CD4-positive, alpha-beta T cell treated with Interleukin-17A for 4 hours (primary cell): ENCODE measurements around the gene PSENEN.
A peak's percentile ranks its signal among the peaks of the same experiment; 100 is the strongest.

Experiments
- DNase-seq: peaks from one replicate; pipeline ENCODE4 v3.0.0-alpha.2; 2020; ENCODE audit warnings: mixed read lengths

PSENEN gene

DNA sequence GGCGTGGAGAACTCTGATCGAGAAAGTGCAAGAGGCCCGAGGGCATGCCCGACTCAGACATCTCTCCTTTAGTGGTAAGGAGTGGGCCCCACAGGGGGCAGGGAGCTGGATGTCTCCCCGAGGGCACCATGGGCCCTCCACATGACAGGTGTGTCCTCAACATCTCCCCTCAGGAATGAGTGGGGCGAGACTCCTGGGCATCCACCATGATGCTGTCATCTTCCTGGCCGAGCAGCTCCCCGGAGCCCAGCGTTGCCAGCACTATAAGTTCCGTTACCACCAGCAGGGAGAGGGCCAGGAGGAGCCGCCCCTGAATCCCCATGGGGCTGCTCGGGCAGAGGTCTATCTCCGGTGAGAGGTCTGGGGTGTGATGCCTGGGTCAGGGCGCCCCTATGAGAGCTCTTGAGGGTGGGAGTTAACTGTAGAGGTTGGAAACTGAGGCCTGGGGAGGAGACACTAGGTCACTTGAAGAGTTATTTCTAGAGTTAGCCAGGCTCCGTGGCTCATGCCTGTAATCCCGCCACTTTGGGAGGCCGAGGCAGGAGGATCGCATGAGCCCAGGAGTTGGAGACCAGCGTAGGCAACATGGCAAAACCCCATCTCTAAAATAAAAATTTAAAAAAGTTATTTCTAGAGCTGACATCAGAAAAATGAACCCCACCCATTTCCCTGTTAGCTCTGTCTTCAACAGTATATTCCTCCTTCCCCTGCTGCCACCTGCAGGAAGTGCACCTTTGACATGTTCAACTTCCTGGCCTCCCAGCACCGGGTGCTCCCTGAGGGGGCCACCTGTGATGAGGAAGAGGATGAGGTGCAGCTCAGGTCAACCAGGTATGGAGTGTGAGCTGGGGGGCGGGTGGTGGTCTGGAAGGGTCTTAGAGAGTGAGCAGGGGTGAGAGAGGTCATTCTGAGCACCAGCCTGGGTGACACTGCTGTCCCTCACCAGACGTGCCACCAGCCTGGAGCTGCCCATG lies 8.3 kb upstream of the PSENEN start:
- DNase-seq: peak; percentile 40

DNA sequence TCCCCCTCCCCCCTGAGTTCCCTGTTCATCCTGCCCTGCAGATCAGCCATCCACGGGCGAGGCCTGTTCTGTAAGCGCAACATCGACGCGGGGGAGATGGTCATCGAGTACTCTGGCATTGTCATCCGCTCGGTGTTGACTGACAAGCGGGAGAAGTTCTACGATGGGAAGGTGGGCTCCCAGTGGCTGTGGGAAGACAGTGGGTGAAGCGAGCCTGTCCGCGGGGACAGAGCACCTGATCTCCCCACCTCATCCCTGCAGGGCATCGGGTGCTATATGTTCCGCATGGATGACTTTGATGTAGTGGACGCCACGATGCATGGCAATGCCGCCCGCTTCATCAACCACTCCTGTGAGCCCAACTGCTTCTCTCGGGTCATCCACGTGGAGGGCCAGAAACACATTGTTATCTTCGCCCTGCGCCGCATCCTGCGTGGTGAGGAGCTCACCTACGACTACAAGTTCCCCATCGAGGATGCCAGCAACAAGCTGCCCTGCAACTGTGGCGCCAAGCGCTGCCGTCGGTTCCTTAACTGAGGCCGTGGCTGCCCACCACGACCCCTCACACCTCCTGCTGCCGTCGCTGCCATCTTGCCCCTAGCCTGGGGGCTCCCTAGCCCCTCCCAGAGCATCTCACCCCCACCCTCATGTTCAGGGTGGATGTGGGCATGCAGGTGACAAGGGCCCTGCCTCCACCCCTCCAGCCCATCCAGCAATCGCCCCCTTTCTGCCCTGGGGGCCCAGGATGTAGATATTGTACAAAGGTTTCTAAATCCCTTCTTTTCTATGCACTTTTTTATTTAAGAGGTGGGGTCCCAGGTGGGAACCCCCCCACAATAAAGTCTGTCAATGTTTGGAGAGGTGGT lies 7.2 kb upstream of the PSENEN start:
- no peak for DNase-seq

DNA sequence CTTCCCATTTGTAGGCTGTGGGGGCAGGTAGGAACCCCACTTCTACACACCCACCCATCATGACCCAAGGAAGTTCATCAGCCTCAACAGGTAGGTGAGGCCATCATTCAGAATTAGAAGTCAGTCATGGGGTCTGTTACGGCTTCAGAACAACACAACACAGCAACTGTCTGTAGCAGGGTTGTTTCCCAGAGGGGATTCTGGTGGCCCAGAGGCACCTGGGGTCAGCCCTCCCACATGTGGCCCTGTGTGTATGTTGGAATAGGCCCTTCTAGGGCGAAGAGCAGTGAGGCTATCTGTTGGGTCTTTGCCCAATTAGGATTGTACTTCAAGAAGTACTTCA lies 6.6 kb upstream of the PSENEN start:
- no peak for DNase-seq

DNA sequence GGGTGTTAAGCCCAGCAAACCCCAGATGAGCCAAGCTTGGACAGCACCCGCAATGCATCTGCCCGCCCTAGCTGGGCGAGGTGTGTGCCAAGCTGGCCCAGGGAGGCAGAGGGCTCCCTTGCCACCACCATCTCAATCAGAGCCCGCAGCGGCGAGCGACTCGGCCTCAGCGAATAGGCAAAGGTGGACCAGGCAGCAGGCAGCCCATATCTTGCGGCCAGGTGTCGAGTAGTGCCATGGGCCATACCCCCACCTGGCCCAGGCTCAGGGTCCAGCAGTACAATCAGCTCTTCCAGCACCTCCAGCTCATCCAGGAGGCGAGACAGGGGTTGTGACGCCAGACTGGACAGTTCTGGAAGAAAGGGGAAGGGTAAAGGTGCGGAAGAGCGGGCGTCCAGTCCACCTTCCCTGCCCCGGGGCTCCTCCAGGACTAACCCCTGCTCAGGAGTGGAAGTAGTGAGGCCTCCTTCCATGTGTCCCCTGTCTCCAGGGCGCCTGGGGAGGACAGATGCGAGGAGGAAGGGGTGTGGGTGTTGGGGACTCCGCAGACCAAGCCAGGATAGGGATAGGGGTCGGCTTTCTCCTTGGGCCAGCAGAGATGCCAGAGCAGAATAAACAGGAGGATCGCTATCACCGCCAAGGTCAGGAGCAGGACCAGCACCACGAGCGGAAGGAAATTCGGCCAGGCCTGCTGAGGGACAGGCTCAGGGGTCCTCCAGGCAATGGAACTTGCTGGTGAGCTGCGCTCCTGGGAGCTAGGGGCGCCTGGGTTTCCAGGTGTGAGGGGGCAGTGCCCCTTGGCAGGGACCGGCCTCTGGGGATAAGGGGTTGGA lies 6.0 kb upstream of the PSENEN start:
- DNase-seq: no peak

DNA sequence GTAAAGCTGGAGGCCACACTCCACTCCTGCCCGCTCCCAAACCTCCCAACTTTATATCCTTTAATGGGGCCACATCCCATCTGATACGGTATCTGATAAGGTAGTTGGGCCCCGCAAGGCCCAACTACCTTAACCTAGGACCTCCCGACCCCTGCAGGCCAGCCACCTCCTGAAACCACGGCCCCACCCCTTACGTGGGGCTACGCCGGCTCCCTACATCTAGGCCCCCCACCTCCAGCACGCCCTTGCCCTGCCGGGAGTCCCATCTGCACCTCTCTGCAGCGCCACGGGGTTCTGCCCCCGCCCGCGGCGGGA lies 5.4 kb upstream of the PSENEN start:
- no peak for DNase-seq

DNA sequence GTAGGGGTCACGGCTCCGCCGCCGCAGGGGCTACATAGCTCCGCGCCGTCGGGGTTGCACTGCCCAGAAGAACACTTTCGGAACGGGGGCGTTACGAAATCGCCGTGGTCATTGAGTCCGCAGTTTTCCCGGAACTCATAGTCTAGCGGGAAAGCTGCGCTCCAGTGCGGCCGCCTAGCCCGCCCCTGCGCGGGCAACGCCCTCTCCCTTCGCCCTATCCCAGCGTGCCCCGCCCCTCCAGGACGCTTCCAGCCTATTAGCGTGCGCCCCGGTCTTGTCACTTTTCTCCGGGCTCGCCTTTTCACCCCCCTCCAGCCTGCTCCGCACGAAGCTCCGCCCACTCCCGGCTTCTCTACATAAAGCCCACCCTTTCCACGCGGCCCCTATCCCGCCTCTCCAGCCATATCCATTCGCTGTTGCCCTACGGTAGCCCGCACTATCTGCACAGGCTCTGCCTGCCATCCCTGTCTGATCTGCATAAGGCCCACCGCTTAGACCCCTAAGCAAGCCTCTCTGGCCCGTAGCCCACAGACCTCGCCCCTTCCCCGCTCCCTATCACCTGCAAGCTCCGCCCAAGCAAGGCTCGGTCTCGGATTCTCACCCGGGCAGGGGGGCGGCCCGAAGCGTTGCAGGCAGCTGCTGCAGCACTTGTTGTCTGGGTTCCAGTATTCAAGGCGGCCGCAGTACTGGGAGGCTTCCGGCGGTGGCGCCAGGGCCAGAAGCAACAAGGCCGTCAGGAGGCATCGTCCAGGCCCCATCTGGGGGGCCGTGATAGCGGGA lies 4.8 kb upstream of the PSENEN start:
- DNase-seq: peak; percentile 97

DNA sequence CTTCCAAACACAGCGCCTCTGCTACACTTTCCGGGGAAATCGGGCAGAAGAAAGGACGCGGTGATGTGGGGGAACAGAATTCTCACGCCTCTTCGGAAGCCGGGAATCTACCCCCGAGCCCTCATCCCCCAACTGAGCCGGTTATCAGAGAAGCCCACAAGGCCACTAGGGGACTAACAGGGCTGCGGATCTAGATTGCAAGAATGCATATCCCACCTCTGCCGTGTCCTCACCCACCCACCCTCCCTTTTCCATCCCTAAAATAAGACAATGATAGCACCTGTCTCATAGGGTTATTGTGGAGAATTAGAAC lies 4.3 kb upstream of the PSENEN start:
- DNase-seq: no peak

DNA sequence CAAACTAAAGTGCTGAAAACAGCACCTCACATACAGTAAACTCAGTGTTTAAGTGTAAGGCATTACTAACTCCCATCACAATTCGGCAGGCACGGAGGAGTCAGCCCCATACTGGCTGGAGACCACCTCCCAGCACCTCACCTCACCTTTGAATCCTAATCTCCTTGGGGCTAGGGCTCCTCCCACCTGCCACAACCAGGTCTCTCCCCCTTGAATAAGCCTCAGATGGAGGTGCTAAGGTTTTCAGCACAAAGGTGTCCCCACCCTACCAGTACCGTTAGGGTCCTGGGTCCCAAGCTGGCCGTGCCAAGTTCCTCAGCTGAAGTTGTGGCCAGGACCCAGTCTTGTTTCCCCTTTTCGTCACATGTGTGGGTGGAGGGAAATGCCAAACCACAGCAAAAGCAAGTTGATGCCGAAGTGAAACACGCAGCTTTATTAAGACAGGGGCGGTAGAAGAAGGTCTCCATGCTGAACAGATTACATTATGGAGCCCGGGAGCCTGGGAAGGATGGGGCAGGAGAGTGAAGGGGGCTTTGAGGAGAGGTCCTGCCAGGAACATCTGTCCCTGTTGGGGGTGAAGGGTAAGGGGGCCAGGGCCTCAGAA lies 3.2 kb upstream of the PSENEN start, which contains the start of gene IGFLR1:
Gene IGFLR1, minus strand, starts transcription at position 332 of the 604 bp plus-strand sequence. CDS start 1,272 bp downstream, outside the sequence.
- peak; percentile 74 for DNase-seq

DNA sequence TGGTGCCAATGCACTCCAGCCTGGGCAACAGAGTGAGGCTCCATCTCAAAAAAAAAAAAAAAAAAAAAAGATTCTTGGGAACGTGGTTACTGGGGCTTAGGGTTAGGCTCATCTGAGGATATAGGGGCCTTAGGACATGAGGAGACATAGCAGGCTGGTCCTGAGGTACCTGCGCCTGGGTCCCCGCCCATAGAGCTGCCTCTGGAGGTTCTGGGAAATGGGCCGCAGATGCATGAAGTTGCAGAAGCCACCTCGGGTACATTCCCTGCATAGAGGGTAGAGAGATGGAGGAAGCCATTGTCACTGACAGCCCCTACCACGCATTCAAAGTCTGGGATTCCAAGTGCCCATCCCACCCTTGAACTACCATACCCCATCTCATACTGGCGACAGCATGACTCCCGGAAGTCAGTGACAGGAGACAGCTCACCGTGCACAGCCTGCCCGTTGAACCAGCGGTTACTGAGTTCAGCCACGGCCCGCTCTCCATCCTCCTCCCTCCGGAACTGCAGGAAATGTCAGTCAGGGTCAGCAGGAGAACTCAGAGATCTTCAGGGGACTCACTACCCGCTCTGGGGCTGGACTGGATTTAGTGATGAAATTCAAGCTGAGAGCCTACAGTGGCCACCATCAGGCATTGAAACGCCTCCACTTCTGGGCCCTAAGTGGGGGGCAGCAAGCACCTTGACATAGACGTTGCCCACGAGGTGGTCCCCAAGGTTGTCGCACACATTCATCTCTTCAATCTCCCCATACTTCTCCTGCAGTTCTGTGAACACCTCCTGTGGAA lies 1.6 kb upstream of the PSENEN start:
- DNase-seq: no peak

DNA sequence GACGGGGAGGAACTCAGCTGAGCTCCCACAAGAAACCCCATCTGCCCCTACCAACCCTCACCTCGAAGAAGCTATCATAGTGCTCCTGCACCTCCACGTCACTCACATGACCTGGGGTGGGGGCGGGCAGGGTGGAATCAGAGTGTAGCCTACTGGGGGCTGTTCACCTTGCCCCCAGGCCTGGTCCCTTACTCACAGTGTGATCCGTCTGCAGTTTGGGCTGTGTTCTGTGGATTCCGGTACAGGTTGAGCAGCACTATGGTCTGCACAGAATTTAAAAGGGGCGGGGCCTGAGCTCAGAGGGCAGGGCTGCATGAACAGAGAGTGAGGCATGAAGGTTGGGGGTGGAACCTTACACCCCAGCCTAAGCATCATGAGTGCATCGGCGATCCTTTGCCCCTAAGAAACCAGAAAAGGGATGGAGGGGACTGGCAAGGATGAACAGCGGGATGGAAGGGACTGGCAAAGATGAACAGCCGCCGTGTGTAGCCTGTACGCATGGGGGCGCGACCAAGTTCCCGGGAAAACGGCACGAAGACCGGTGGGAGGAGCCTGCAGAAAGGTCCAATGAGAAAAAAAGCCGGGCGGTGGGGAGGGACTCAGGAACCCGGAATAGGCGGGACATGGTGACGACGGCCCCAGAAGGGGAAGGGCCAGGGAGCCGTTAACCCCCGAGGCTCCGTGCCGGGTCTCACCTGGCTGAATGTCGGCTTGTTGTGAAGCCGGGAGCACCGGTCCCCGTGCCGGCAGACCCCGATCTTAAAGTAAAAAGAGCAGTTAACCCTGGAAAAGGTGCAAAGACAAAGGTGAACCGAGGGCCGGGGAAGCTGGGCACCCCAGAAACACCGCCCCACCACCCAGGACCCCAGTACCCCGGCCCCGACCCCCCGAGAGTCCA lies 772 bp upstream of the PSENEN start:
- peak; percentile 96 for DNase-seq

DNA sequence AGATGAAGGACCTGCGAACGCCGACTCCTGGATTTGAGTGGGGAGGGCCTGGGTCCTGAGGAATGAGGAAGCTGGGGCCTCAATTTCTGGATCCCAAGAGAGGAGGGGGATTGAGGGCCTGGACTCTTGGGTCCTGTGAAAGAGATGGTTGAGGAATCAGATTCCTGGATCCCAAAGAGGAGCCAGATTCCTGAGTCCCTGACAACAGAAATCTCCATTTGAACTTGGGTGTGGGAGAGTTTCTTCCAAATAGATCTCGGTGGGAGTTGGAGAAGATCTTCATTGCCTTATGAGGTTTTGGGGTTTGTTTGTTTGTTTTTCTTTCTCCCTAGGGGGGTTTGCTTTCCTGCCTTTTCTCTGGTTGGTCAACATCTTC lies 624 bp downstream of the PSENEN start:
- DNase-seq: no peak

DNA sequence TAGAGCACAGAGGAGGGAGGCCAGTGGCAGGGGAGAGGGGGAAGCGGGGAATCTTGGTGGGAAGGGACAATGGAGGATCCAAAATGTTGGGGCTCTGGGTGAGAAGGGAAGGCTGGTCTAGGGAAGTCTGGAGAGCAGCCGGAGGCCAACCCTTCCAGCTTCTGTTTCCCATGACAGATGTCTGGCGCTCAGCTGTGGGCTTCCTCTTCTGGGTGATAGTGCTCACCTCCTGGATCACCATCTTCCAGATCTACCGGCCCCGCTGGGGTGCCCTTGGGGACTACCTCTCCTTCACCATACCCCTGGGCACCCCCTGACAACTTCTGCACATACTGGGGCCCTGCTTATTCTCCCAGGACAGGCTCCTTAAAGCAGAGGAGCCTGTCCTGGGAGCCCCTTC lies 1.1 kb downstream of the PSENEN start:
- DNase-seq: no peak

DNA sequence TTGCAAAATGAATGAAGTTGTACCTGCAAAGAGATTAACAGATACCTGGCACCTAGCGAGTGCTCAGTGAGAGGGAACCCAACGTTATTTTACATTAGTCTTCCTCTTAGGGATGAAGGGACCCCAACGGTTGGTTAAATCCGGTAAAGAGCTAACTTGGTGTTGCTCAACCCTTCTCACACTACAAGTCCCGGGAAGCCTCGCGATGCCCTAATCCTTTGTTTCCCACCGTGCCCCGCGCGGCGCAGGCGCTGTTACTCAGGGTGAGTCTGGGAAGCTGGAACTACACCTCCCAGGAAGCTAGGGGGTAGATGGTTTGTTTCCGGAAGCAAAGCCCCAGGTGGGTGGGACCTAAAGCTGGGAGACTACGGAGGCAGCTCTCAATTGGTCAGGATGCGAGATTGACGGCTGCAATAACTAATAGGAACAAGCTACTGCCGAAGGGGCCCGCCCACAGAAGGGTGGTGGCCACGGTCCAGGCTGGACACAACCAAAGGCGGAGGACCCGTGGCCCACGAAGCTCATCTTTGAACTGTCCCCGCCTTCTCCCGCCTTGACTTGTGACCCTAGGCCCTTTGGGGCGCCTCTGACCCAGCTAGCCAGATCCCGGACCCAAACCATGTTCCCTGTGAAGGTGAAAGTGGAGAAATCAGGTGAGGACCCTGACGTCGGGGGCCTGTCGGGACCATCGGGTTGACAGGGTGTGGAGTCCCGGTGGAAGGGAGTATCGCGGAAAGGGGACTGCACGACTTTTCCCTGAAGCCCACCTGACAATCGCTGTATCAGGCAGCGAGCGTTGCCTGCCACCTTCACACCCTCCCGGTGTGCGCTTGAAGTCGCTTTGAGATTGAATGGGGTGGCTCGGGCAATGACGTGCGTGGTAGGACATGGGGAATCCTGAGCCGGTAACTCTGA lies 2.9 kb downstream of the PSENEN start, which contains the start of gene LIN37:
Gene LIN37, plus strand, starts transcription at position 471 of the 915 bp plus-strand sequence. Its CDS starts 149 bp downstream, at position 620.
- peak; percentile 99 for DNase-seq

DNA sequence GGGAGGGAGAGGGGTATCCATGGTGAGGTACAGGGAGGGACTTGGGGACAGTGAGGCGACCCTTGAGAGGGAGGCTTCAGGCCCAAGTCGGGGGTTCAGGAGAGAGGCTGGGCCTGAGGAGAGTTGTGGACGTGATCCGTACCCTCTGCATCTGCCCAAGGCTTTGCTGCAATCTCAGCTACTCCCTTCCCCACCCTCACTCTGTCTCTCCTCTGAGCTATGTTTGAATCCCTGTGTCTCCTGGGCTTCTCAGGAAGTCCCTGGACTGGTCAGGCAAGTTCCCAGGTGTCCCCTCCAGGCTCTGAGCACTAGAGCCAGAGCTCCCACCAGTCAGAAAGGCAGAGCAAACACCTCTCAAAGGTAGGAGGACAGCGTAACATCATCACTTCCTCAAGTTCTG lies 4.7 kb downstream of the PSENEN start:
- DNase-seq: no peak

DNA sequence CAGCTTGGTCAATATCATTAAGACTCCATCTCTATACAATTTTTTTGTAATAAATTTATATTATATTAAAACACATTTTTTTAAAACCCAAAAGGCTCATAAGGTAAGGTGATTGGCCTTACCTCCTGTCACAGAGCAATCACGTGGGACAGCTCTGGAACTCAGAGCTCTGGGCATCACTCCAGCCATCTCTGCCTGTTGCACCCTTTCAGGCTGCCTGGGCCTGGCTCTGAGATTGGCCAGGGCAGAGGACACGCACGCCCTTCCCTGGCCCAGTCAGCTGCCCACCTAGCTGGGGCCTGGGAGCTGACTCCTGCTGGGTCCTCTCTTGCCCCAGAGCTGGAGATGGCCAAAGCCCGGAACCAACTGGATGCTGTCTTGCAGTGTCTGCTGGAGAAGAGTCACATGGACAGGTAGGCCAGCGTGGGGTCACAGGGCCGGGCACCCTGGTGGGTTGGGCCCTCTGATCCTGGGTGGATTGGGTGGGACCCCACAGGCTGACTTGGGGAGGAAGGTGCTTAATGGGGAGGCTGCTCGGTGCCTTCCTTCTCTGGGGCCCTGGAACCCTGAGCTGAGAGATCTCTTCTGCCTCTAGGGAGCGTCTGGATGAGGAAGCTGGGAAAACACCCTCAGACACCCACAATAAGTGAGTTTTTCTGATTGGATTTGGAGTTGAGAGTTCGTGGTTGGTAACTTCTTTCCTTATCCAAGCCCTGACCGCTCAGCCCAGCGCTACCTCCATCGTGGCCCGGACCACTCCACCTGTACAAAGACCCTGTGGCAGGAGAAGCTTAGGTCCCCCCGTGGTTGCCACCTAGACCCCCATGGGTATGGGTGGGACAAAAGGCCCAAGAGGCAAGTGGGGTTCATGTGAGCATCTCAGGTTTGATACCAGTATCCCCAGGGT lies 6.6 kb downstream of the PSENEN start:
- DNase-seq: no peak

DNA sequence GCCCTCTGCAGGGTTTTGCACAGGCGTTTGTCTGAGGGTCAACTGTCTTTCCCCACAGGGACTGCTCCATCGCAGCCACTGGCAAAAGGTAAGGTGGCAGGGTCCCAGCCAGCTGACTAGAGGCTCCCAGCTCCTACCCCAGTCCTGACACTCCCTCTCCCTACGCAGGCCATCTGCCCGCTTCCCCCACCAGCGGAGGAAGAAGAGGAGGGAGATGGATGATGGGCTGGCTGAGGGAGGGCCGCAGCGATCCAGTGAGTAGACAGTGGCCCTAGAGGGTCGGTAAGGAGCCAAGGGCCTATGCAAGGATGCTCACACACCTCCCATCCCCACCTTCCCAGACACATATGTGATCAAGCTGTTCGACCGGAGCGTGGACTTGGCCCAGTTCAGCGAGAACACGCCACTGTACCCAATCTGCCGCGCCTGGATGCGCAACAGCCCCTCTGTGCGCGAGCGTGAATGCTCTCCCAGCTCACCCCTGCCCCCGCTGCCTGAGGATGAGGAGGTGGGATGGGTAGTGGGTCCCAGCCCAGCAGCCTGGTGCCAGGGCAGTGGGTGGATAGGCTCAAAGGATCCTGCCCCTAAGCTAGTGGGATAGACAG lies 7.4 kb downstream of the PSENEN start:
- DNase-seq: no peak
